ENCODE results near the gene TAOK3. TPM values are rescaled to one million over a fixed set of nuclear protein-coding genes. Genes with fewer than 3 reads are reported as not detected.

The TAOK3 gene
- total and polyA plus RNA-seq, 4 donors = 6.7 to 28.6 (median 19.5) TPM

- H3K36me3 ChIP-seq (ENCODE audit: control insufficient read depth in 4 of 4, insufficient read depth in 3 of 4, low read depth in 1 of 4, low read length in 3 of 4) = no peaks in the 10 kb centered on the region
- no peaks in the 10 kb centered on the region for H3K27me3 ChIP-seq (ENCODE audit: control insufficient read depth in 4 of 4, insufficient read depth in 4 of 4, low read length in 3 of 4)
- TF ChIP-seq SP1 (IDR thresholded peaks at IDR 0.05) (no peak), CTCF (IDR thresholded peaks at IDR 0.05; ENCODE audit: low read depth, low read length, missing input control) (no peak), RXRA (IDR thresholded peaks at IDR 0.05) (no peak), NR2F2 (IDR thresholded peaks at IDR 0.05) (no peak), REST (IDR thresholded peaks at IDR 0.05) (no peak), FOXA1 (IDR thresholded peaks at IDR 0.05) (no peak), RAD21 (IDR thresholded peaks at IDR 0.05) (no peak), JUND (IDR thresholded peaks at IDR 0.05) (no peak), TAF1 (conservative IDR thresholded peaks at IDR 0.05) (no peak), ATF3 (IDR thresholded peaks at IDR 0.05) (no peak), MAX (IDR thresholded peaks at IDR 0.05) (no peak), HNF4G (IDR thresholded peaks at IDR 0.05) (no peak), FOXA2 (IDR thresholded peaks at IDR 0.05) (no peak), GABPA (IDR thresholded peaks at IDR 0.05 in 1 of 2, conservative IDR thresholded peaks at IDR 0.05 in 1 of 2) (no peak), HNF4A (conservative IDR thresholded peaks at IDR 0.05) (no peak), ZBTB33 (IDR thresholded peaks at IDR 0.05) (no peak), YY1 (IDR thresholded peaks at IDR 0.05) (no peak), EGR1 (IDR thresholded peaks at IDR 0.05; ENCODE audit: low read depth in 2 of 2) (no peak)
- no peak overlapping the region for H3K9ac ChIP-seq (ENCODE audit: low read depth in 1 of 2, low read length in 2 of 2)
- no peak overlapping the region for H3K27ac ChIP-seq (ENCODE audit: low read depth in 1 of 2, low read length in 2 of 2)
- WGBS = 89% methylated on average over 5 of the region's 5 CpGs
- no peak for DNase-seq (ENCODE audit: low spot score)
- no peaks in the 10 kb centered on the region for H3K9me3 ChIP-seq (ENCODE audit: control insufficient read depth in 4 of 4, low read length in 3 of 4)
- no peak overlapping the region for H3K4me3 ChIP-seq (ENCODE audit: low read depth in 1 of 3, low read length in 3 of 3)
- peaks cover 6 to 29% (median 16%) of the 10 kb centered on the region in 4 donors for H3K4me1 ChIP-seq (ENCODE audit: control insufficient read depth in 4 of 4, insufficient read depth in 4 of 4, low read length in 3 of 4)
Observed at GRCh38 chr12:118361092-118361404, 11.7 kb downstream of the TAOK3 start.
